ENCODE data around the gene LSM12.

LSM12 gene

GRCh38 chr17:44095647-44096496 is 29.4 kb upstream of the LSM12 start:
- DNase-seq, result peak; percentile 62 to 76 (median 70)

- no peak for DNase-seq
Observed at GRCh38 chr17:44095388-44095646, 28.8 kb upstream of the LSM12 start.

GRCh38 chr17:44094701-44095387 is 28.4 kb upstream of the LSM12 start:
- peak in 2 of 3 donors; percentile 46 to 63 for DNase-seq

GRCh38 chr17:44093231-44093900 is 26.9 kb upstream of the LSM12 start:
- no peak for DNase-seq

GRCh38 chr17:44092051-44092450 is 25.6 kb upstream of the LSM12 start:
- no peak for DNase-seq

- no peak for DNase-seq
Observed at GRCh38 chr17:44091200-44091997, 24.9 kb upstream of the LSM12 start.

GRCh38 chr17:44088254-44088653 is 21.8 kb upstream of the LSM12 start:
- no peak for DNase-seq

- no peak for DNase-seq
Observed at GRCh38 chr17:44087319-44087718, 20.8 kb upstream of the LSM12 start.

- DNase-seq, result peak; percentile 58 to 72 (median 63)
Observed at GRCh38 chr17:44086364-44087311, 20.2 kb upstream of the LSM12 start.

- DNase-seq, result no peak
Observed at GRCh38 chr17:44085908-44086307, 19.4 kb upstream of the LSM12 start.

- no peak for DNase-seq
Observed at GRCh38 chr17:44084921-44085320, 18.4 kb upstream of the LSM12 start.

GRCh38 chr17:44084131-44084538 is 17.7 kb upstream of the LSM12 start:
- DNase-seq, result peak; percentile 46 to 70 (median 56)

GRCh38 chr17:44083250-44083849 is 16.9 kb upstream of the LSM12 start:
- no peak for DNase-seq

GRCh38 chr17:44082256-44082927 is 15.9 kb upstream of the LSM12 start:
- DNase-seq, result no peak

GRCh38 chr17:44081681-44082080 is 15.2 kb upstream of the LSM12 start:
- DNase-seq, result no peak

GRCh38 chr17:44079877-44080821 is 13.7 kb upstream of the LSM12 start:
- peak; percentile 70 to 76 (median 73) for DNase-seq

GRCh38 chr17:44078412-44078811 is 11.9 kb upstream of the LSM12 start:
- no peak for DNase-seq

GRCh38 chr17:44077595-44077909 is 11.1 kb upstream of the LSM12 start:
- DNase-seq, result peak; percentile 57 to 73 (median 57)

- no peak for DNase-seq
Observed at GRCh38 chr17:44076716-44077594, 10.5 kb upstream of the LSM12 start.
